GM19023 (cell line): ENCODE results near the gene GABRA4.

Experiments used
- ATAC-seq: cut with Tn5 transposase; IDR thresholded peaks from one replicate; pipeline ENCODE4 v1.9.1; 2021; ENCODE audit warnings: mild to moderate bottlenecking, moderate library complexity; ENCODE audit not compliant: unreplicated experiment

GABRA4 gene

DNA sequence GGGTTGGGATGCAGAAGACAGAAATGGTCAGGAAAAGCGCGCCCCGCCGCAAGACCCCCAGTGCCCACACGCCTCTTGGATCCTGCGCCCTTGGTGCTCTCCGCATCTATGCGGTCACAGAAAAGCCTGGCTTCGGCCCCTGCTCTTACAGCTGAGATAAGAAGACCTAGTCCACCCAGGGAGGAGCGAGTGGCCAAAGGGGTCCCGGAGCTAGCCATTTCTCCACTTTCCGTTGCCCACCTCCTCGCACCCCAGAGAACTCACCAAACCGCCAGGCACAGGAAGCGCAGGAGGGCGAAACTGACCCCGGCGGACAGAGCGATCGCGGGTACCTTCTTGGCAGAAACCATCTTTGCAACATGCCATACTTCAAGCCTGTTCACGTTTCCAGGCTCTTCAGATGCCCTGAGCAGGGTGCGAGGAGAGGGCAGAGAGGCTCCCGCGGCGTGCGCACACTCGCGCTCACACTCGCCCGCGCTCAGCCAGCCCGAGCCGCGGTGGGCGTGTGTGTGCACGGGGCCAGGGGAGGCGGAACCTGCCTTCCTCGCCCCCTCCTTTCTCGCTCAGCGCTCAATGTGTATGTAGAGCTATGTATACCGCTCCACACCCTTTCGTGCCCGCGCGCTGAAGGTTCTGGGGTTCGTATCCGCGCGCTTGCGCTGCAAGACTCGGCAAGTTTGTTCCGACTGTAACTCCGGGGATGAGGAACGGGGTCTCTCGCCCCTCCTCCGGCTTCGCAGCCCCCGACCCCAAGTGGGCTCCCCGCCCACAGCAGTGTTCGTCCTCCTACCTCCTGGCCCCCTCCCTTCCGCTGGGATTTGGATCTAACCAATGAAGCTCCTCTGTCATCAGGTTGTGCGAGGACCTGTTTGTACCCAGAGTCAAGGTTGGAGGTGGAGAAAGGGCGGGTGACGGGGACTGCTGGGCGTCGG is at the start of gene GABRA4:
GABRA4 (minus strand) TSS at position 507 of the 932 bp plus-strand sequence; CDS start at position 350, 157 bp downstream.
- peak; percentile 53 for ATAC-seq

GRCh38 chr4:47040828-47041227 is 47.4 kb upstream of the GABRA4 start:
- no peak for ATAC-seq

- ATAC-seq: no peak
These were observed 44.9 kb upstream of the GABRA4 start for GRCh38 chr4:47038263-47038662.

DNA sequence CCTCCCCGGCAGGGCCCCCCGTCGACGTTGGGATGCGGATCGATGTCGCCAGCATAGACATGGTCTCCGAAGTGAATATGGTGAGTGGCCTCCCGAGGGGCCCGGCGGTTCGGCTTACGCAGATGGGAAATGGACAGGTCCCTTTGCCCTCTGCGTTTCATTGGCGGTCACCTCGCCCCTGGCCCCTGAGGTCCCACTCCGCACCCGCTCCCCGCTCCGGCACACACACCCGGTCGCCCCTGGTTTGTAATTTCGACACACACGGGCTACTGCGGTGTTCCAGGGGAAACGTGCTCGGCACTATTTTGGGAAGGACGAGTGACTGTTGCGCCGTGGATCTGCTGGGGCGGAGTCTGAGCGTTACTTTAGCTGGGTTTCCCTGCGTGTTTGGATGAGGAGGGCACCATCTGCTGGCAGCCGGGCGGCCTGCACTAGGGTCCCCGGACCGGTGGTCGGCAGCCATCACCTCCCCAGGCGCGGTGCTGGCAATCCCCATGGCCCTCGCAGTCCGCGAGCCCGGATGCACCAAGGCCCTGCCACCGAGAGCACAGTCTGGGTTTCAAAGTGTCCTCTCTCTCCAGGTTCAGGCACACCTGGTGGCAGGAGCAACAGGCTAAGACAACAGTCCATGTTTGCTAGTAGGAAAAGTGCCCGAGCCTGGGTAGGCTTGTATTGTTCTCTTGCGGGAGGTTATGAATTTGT is 39.2 kb upstream of the GABRA4 start:
- peak; percentile 96 for ATAC-seq

GRCh38 chr4:47031751-47032404 is 38.5 kb upstream of the GABRA4 start:
- ATAC-seq: no peak

- ATAC-seq: no peak
These were observed 37.8 kb upstream of the GABRA4 start, which contains the start of gene GABRB1 for GRCh38 chr4:47031011-47031678. Gene GABRB1 (plus strand): TSS chr4:47031567.

- no peak for ATAC-seq
These were observed 24.1 kb upstream of the GABRA4 start for GRCh38 chr4:47017494-47017893.

DNA sequence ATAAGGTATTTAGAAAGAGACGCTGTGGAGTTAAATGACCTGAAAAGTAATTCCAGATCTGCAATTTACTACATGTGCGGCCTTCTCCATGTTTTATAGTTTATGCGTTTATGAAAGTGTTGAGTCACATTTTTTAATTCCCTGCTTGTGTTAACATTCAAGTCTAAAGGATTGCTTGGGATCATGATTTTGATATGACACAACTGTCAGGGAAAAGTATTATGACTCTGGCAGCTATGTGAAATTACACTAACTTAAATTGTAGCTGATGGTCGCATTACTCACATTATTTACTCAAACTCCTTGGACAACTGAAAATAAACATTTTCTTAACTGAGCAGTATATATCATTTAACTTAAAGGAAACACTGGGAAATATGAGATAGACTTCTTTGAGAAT is 23.7 kb upstream of the GABRA4 start:
- no peak for ATAC-seq

DNA sequence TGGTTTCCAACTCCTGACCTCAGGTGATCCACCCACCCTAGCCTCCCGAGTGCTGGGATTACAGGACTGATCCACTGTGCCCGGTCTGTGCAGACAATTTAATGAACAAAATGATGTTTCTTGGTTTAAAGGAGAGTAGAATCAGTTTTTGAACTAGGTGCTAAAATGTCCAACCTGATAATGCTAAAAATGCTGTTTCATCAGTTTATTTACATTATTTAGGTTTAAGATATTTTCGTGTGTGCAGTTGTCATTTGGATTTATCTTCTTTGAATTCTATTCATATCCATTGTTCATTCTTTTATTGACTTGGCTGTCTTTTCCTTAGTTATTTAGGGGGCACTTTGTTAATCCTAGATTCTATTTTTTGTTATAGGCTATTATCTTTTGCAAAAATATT is 20.0 kb upstream of the GABRA4 start:
- ATAC-seq: no peak

DNA sequence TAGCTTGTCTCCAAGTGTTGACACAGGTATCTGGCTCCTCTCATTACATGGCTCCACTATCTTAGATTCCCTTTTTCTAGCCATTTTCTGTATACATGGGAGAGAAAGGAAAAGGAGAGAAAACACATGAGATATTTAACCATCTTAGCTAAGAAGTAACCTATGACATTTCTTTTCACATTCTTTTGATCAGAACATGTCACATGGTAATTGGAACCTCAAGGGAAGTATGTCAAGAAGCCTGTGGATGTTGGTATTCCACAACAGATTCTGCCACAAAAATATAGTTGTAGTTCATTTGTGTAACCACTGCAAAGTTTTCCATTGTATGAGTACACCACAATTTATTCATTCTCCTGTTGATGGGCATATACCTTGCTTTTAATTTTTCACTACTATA is 19.3 kb upstream of the GABRA4 start:
- no peak for ATAC-seq

DNA sequence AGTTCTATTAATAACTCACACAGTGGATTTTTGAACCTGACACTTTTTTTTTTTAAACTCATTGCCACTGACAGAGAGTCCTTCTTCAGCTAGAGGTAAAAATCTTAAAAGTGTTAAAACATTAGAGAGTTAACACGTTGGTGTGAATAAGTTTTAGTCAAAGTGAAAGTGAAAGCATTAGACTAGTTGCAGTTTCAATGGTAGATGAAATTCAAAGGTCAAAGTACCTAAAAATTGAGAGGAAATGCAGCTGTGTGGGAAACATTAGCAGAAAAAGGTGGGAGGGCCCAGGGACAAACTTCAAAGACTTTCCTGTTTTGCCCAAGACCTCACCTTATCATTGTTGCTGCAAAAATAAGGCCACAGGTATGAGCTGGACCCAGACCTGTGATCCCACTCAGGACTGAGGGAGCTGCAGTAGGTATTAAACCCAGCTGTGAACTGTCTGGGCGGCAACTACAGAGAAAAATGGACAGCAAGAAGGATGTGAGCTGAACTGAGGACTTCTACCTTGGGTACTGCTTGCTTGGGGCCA is 17.6 kb upstream of the GABRA4 start:
- peak; percentile 90 for ATAC-seq

DNA sequence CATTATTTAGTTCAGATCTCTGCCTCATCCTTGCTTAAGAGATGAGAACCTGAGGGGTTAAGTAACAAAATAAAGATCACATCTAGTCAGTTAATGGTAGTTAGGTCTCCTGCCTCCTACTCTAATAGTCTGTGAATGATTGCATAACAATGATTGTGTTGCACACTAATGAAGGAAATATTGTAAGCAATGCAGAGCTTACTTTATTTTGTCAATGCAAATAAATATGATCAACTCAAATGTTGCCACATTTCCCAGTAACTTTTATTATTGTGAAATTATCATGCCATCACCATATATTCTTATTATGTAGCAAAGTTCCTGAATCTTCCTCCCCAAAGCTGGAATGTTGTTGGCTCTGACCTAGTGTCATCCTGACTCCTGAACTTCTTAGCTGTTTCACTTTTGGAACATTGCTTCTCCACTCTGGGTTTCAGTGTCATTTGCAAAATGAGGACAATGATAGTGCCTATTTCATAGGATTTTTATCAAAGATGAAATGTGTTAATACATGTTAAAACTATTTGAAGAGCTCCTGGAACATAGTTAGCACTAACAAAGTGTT is 17.0 kb upstream of the GABRA4 start:
- peak; percentile 19 for ATAC-seq

DNA sequence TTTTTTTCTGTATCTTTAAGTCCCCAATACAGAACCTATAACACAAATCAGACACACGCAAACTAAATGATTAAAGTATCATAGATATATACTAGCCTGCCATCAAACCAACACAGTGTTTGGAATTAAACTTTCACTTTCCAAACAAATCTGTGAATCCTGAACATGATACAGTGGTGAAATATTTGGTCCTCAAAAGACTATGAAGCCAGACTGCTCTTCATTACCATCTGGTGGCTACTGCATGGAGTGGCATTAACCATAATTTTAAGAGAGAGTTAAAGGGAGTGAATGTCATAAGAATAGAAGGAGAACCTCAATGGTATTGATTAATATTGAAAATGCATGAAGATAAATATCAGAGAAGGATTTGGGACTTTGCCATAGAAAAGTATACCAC is 9.2 kb upstream of the GABRA4 start:
- ATAC-seq: no peak

DNA sequence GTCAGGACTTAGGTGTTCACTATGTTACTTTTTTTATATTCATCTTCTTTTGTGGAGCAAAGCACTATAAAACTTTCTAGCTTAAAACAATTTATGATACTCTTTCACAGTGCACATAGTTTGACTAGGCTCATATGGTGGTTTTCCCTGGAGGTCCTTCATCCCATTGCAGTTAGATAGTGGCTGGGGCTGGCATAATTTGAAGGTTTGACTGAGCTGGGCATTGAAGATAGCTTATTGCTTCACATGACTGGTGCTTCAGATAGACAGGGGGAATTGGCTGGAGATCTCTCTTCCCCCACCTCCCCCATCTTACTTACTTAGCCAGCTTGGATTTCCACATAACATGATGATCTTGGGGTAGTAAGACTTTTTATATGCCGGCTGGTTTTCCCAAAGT is 7.0 kb upstream of the GABRA4 start:
- ATAC-seq: no peak

DNA sequence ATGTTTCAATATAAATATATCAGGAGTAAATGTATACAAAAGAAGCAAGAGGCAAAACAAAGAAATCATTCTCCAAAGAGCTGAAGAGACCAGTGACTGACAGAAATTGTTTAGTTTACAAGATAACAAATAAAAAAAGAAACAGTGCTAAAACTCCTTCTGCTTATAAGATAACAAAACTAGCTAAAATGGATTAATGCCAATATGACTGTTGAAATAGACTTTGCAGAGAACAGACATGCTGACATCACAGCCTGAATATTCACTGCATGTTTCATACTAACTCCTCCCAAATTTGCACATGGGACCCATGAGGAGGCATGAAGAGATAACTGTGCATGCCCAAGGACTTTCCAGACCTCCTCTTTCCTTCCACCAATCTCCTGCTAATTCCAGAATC is 6.2 kb upstream of the GABRA4 start:
- ATAC-seq: no peak

GRCh38 chr4:46994007-46994405 is 625 bp upstream of the GABRA4 start:
- ATAC-seq: peak; percentile 35

DNA sequence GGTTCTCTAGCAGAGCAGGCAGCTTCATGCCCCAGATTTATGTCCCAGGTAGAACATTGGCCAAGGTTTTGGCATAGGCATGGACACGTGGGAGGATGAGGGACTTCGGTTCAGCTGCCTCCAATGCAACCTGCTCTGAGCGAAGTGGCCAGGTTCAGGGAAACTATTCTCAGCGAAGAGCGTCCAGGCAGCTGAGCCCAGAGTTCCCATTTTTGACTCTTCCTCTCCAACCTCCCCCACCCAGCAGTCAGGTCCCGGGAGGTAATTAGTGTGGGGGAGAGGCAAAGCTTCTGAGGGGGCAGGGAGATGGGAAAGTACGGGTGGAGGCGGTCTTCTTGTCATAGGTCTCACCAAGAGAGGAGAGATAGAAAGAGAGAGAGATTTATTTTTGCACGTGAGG is 1.0 kb downstream of the GABRA4 start:
- ATAC-seq: no peak

GRCh38 chr4:46986922-46987638 is 6.3 kb downstream of the GABRA4 start:
- no peak for ATAC-seq

- ATAC-seq: no peak
These were observed 8.6 kb downstream of the GABRA4 start for GRCh38 chr4:46984781-46985180.

- ATAC-seq: no peak
These were observed 12.5 kb downstream of the GABRA4 start for GRCh38 chr4:46980851-46981250.
